GM21526 (cell line): ENCODE results near the gene STRN4.
"Not testable (repeated sequence)": the region's sequence is repeated elsewhere in the genome, so short reads cannot be mapped to it uniquely, and the experiment has no call there.

Experiments used
- ATAC-seq: cut with Tn5 transposase; IDR thresholded peaks from one replicate; pipeline ENCODE4 v1.9.1; 2021; ENCODE audit warnings: moderate library complexity; ENCODE audit not compliant: unreplicated experiment, low FRiP score

Gene STRN4

GRCh38 chr19:46715620-46715974, 30.7 kb downstream of the STRN4 start:
- no peak for ATAC-seq

GRCh38 chr19:46714444-46715106, 31.7 kb downstream of the STRN4 start:
- no peak for ATAC-seq

- no peak for ATAC-seq
Observed at GRCh38 chr19:46713781-46714443, 32.3 kb downstream of the STRN4 start.

GRCh38 chr19:46712768-46713338, 33.4 kb downstream of the STRN4 start:
- not testable (repeated sequence) for ATAC-seq

GRCh38 chr19:46710687-46711086, 35.6 kb downstream of the STRN4 start:
- no peak for ATAC-seq

GRCh38 chr19:46704379-46705076, 41.7 kb downstream of the STRN4 start:
- no peak for ATAC-seq

GRCh38 chr19:46700704-46701103, 45.5 kb downstream of the STRN4 start:
- no peak for ATAC-seq

GRCh38 chr19:46698395-46699321, 47.6 kb downstream of the STRN4 start:
- no peak for ATAC-seq

GRCh38 chr19:46697204-46697960, 48.9 kb downstream of the STRN4 start:
- no peak for ATAC-seq

- no peak for ATAC-seq
Observed at GRCh38 chr19:46696866-46697203, 49.4 kb downstream of the STRN4 start.

- ATAC-seq = no peak
Observed at GRCh38 chr19:46696052-46696451, 50.2 kb downstream of the STRN4 start.

GRCh38 chr19:46693760-46694159, 52.5 kb downstream of the STRN4 start:
- no peak for ATAC-seq

- no peak for ATAC-seq
Observed at GRCh38 chr19:46692918-46693722, 53.1 kb downstream of the STRN4 start.

GRCh38 chr19:46691948-46692347, 54.3 kb downstream of the STRN4 start:
- ATAC-seq = no peak

- no peak for ATAC-seq
Observed at GRCh38 chr19:46691104-46691503, 55.1 kb downstream of the STRN4 start.

GRCh38 chr19:46689358-46689757, 56.9 kb downstream of the STRN4 start:
- no peak for ATAC-seq

GRCh38 chr19:46687438-46688145, 58.7 kb downstream of the STRN4 start:
- no peak for ATAC-seq

GRCh38 chr19:46685189-46685588, 61.1 kb downstream of the STRN4 start:
- ATAC-seq = no peak
